ENCODE results near the gene ARID2. TPM values are rescaled to one million over a fixed set of nuclear protein-coding genes. Genes with fewer than 3 reads are reported as not detected.

Gene ARID2
- total and polyA plus RNA-seq, 2 of the 13 experiments (the other 11 are each of a cell fraction or from before 2014, with no cell fraction given): 15.9 to 22.2 TPM

DNA sequence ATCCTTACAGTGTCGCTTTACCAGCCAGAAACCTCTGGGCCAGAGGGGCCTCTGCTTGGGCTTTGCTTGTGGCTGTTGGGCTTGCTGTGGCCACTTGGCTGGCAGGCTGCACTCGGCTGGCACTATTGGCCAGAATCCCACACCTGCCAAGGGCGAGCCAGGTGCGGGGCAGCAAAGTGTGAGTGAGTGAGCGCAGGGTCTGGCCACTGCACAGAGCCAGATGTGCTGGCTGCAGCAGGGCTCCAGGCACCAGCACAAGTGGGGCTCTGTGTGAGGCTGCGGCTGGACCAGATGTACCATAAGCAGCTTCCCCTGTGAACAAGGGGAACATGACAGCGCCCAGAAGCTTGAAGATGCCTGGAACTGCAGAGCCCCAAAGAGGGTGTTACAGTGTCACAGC lies 33.5 kb upstream of the ARID2 start:
- POLR2A ChIA-PET: no interaction called here

More for the DNA sequence above, 33.5 kb upstream of the ARID2 start:
- Histone ChIP-seq H3K4me1 (ENCODE audit: insufficient read depth, low read length) (no peaks in the 10 kb centered on the region), H3K36me3 (replicated peaks in 1 of 2; ENCODE audit: control insufficient read depth in 1 of 2, insufficient read depth in 2 of 2, low read length in 2 of 2) (no peaks in the 10 kb centered on the region), H3K79me2 (ENCODE audit: insufficient read depth, low read length) (no peaks in the 10 kb centered on the region), H4K20me1 (ENCODE audit: insufficient read depth, low read length) (no peaks in the 10 kb centered on the region), H3K27me3 (ENCODE audit: control insufficient read depth in 1 of 2, insufficient read depth in 2 of 2, low read length in 2 of 2) (no peaks in the 10 kb centered on the region; a peak in 1 of 5 replicates), H3K27ac (ENCODE audit: extremely low read length, insufficient read depth, low read length) (no peak overlapping the region), H3K4me3 (replicated peaks in 1 of 3; ENCODE audit: insufficient read depth in 1 of 3, low read depth in 2 of 3, low read length in 3 of 3) (no peak overlapping the region), H2AFZ (ENCODE audit: low read length) (no peak overlapping the region), H3K4me2 (ENCODE audit: low read depth, low read length) (no peak overlapping the region), H3K9ac (ENCODE audit: insufficient read depth, low read depth, low read length) (no peak overlapping the region), H3K9me3 (ENCODE audit: low read length) (no peaks in the 10 kb centered on the region)
- intact Hi-C loops (cut with micrococcal nuclease; ENCODE audit: unreplicated experiment) (no loop called here), in situ Hi-C loops (cut with HindIII; ENCODE audit: extremely low pct_ligation_motif_present, low pct_unique_long_range_greater_than_20kb) (no loop called here)
- CTCF ChIA-PET (ENCODE audit: low intra/inter-chr PET ratio, low total read pairs): no interaction called here
- ATAC-seq (peak; percentile 30), DNase-seq (ENCODE audit: low spot score) (no peak), FAIRE-seq (no peak)
- BruUV-seq (replicated peaks): no TSS peak
- TF ChIP-seq JDP2 (CRISPR knock-in tag; IDR thresholded peaks at IDR 0.05; ENCODE audit: borderline replicate concordance) (no peak), ZNF263 (CRISPR knock-in tag; IDR thresholded peaks at IDR 0.05) (no peak), XRCC5 (optimal IDR thresholded peaks at IDR 0.05; ENCODE audit: low read length) (no peak), YEATS4 (CRISPR knock-in tag; IDR thresholded peaks at IDR 0.05; ENCODE audit: borderline replicate concordance) (no peak), ZNF501 (CRISPR knock-in tag; IDR thresholded peaks at IDR 0.05) (no peak), KLF13 (CRISPR knock-in tag; IDR thresholded peaks at IDR 0.05) (no peak), ZNF589 (CRISPR knock-in tag; conservative IDR thresholded peaks at IDR 0.05) (no peak), ZNF792 (CRISPR knock-in tag; IDR thresholded peaks at IDR 0.05) (no peak), ATF1 (CRISPR knock-in tag; IDR thresholded peaks at IDR 0.05) (no peak), ZNF337 (CRISPR knock-in tag; IDR thresholded peaks at IDR 0.05; ENCODE audit: borderline replicate concordance, low read depth) (no peak)
- TF ChIP-seq, protein P1, sequence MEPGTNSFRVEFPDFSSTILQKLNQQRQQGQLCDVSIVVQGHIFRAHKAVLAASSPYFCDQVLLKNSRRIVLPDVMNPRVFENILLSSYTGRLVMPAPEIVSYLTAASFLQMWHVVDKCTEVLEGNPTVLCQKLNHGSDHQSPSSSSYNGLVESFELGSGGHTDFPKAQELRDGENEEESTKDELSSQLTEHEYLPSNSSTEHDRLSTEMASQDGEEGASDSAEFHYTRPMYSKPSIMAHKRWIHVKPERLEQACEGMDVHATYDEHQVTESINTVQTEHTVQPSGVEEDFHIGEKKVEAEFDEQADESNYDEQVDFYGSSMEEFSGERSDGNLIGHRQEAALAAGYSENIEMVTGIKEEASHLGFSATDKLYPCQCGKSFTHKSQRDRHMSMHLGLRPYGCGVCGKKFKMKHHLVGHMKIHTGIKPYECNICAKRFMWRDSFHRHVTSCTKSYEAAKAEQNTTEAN (CRISPR knock-in tag; conservative IDR thresholded peaks at IDR 0.05): no peak
- TF ChIP-seq, protein P2, sequence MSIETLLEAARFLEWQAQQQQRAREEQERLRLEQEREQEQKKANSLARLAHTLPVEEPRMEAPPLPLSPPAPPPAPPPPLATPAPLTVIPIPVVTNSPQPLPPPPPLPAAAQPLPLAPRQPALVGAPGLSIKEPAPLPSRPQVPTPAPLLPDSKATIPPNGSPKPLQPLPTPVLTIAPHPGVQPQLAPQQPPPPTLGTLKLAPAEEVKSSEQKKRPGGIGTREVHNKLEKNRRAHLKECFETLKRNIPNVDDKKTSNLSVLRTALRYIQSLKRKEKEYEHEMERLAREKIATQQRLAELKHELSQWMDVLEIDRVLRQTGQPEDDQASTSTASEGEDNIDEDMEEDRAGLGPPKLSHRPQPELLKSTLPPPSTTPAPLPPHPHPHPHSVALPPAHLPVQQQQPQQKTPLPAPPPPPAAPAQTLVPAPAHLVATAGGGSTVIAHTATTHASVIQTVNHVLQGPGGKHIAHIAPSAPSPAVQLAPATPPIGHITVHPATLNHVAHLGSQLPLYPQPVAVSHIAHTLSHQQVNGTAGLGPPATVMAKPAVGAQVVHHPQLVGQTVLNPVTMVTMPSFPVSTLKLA (IDR thresholded peaks at IDR 0.05): no peak
- TF ChIP-seq, protein P3, sequence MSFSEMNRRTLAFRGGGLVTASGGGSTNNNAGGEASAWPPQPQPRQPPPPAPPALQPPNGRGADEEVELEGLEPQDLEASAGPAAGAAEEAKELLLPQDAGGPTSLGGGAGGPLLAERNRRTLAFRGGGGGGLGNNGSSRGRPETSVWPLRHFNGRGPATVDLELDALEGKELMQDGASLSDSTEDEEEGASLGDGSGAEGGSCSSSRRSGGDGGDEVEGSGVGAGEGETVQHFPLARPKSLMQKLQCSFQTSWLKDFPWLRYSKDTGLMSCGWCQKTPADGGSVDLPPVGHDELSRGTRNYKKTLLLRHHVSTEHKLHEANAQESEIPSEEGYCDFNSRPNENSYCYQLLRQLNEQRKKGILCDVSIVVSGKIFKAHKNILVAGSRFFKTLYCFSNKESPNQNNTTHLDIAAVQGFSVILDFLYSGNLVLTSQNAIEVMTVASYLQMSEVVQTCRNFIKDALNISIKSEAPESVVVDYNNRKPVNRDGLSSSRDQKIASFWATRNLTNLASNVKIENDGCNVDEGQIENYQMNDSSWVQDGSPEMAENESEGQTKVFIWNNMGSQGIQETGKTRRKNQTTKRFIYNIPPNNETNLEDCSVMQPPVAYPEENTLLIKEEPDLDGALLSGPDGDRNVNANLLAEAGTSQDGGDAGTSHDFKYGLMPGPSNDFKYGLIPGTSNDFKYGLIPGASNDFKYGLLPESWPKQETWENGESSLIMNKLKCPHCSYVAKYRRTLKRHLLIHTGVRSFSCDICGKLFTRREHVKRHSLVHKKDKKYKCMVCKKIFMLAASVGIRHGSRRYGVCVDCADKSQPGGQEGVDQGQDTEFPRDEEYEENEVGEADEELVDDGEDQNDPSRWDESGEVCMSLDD (CRISPR knock-in tag; IDR thresholded peaks at IDR 0.05; ENCODE audit: borderline replicate concordance): no peak
- WGBS (ENCODE audit: low lambda C conversion rate): 55% methylated on average over 4 of the region's 7 CpGs

Measured in HepG2 (cell line).